Nephron progenitor cell (in vitro differentiated cells): ENCODE results near the gene EIF4A3.

Experiments used
- DNase-seq: peaks from one replicate; pipeline ENCODE4 v3.0.0; 2021
- H3K27ac Mint-ChIP-seq: 2 replicates; pipeline ENCODE4 v1.8.0; 2021; ENCODE audit warnings: mild to moderate bottlenecking, moderate library complexity, mixed read lengths
- H3K27me3 Mint-ChIP-seq: 2 replicates; pipeline ENCODE4 v1.8.0; 2021; ENCODE audit warnings: mild to moderate bottlenecking, low read depth, mixed read lengths; ENCODE audit not compliant: poor library complexity
- H3K36me3 Mint-ChIP-seq: 2 replicates; pipeline ENCODE4 v1.8.0; 2021; ENCODE audit warnings: low read depth, mixed read lengths
- H3K4me1 Mint-ChIP-seq: 2 replicates; pipeline ENCODE4 v1.8.0; 2021; ENCODE audit warnings: mixed read lengths
- H3K4me3 Mint-ChIP-seq: 2 replicates; pipeline ENCODE4 v1.8.0; 2021; ENCODE audit warnings: mild to moderate bottlenecking, moderate library complexity, mixed read lengths
- H3K9me3 Mint-ChIP-seq: 2 replicates; pipeline ENCODE4 v1.8.0; 2021; ENCODE audit warnings: mild to moderate bottlenecking, moderate library complexity, mixed read lengths
- CTCF ChIP-seq: fragments of 200-600 bp; sonication (generic); IDR thresholded peaks from 2 replicates; pipeline ENCODE4 v1.5.0; 2021; ENCODE audit warnings: antibody characterized with exemption

Gene EIF4A3

DNA sequence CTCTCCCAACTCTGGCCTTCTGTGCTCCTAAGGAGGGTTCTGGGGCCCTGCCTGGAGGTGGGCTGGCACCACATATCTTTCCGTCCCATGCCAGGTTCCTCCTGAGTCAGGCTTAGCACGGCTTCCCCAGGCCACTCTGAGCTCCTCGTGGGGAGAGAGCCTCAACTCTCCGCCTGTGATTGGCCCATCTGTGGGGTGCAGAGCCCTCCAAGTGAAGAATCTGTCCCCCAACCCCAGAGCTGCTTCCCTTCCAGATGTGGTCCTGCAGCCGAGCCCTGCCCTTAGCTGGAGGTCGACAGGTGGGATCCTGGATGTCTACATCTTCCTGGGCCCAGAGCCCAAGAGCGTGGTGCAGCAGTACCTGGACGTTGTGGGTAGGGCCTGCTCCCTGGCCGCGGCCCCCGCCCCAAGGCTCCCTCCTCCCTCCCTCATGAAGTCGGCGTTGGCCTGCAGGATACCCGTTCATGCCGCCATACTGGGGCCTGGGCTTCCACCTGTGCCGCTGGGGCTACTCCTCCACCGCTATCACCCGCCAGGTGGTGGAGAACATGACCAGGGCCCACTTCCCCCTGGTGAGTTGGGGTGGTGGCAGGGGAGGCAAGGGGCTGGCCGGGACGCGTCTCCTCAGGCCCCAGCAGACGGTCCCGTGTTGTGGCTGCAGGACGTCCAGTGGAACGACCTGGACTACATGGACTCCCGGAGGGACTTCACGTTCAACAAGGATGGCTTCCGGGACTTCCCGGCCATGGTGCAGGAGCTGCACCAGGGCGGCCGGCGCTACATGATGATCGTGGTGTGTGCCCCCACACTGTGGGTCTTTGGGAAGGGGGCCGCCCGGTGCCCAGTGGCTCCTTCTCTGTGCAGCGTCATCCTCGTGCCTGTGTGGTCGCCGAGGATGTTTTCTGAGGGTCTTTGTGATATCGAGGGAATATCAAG lies 38.6 kb downstream of the EIF4A3 start:
- no peak for DNase-seq

DNA sequence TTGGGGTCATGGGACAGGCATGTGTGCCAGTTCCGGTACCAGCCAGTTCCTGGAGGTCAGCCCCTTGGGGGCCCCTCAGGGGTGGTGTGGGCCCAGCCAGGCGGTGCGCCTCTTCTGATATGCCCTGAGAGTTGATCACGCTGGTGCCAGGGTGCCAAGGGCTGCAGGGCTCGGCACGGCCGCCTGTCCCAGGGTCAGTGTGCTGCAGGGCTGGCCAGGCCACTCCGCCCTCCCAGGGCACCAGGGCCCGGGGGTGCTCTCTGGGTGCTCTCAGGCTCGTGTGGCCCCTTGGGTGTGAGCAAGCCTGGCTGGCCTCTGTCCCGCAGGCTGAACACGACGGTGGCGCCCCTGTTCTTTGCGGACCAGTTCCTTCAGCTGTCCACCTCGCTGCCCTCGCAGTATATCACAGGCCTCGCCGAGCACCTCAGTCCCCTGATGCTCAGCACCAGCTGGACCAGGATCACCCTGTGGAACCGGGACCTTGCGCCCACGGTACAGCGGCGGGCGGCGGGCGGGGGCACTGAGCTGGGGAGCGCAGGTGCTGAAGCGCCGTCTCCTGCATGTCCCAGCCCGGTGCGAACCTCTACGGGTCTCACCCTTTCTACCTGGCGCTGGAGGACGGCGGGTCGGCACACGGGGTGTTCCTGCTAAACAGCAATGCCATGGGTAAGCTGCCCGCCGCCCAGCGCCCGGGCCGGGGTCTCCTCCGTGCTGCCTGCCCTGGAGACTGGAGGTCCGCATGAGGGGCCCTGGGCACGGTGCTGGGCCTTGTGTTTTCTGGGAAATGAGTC lies 39.5 kb downstream of the EIF4A3 start:
- Mint-ChIP-seq H3K9me3 (no peaks in the 10 kb centered on the region), H3K27ac (no peak overlapping the region), H3K27me3 (peaks cover 4% of the 10 kb centered on the region), H3K36me3 (no peaks in the 10 kb centered on the region), H3K4me1 (peaks cover 44% of the 10 kb centered on the region), H3K4me3 (no peak overlapping the region)
- no peak for DNase-seq
- TF ChIP-seq CTCF: no peak

More for the DNA sequence above, 38.6 kb downstream of the EIF4A3 start:
- Mint-ChIP-seq H3K4me1 (peaks cover 39% of the 10 kb centered on the region), H3K27me3 (peaks cover 3% of the 10 kb centered on the region), H3K27ac (no peak overlapping the region), H3K4me3 (no peak overlapping the region), H3K36me3 (no peaks in the 10 kb centered on the region), H3K9me3 (no peaks in the 10 kb centered on the region)
- TF ChIP-seq CTCF: no peak

DNA sequence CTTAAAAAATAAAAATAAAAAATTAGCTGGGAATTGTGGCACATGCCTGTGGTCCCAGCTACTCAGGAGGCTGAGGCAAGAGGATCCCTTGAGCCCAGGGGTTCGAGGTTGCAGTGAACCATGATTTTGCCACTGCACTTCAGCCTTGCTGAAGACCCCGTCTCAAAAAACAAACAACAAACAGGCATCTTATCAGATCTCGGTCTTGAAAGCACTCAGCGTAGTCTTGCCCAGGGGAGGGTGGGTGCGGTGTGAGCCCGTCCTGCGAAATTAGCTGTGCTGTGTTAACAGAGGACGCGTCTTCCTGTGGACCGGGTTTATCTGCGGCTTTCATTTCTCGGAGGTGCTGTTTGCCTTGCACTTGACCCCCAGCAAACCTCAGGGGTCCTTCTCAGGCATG lies 40.2 kb downstream of the EIF4A3 start:
- Mint-ChIP-seq H3K27me3 (peaks cover 10% of the 10 kb centered on the region), H3K36me3 (no peaks in the 10 kb centered on the region), H3K9me3 (no peaks in the 10 kb centered on the region), H3K4me1 (peaks cover 50% of the 10 kb centered on the region), H3K4me3 (no peak overlapping the region), H3K27ac (no peak overlapping the region)
- no peak for TF ChIP-seq CTCF
- no peak for DNase-seq

DNA sequence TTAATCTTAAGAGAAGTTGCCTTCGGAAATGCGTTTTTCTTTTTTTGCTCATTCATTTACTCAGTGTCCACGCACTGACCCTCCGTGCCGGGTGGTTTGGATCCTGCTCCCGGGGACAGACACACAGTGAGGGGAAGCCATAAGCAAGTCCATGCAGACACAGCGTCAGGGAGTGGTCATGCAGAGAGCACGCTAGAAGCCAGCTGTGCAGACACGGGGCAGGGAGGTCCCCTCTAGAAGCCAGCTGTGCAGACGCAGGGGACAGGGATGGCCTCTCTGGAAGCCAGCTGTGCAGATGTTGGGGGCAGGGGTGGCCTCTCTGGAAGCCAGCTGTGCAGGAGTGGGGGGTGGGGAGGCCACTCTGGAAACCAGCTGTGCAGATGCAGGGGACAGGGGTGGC lies 40.8 kb downstream of the EIF4A3 start:
- Mint-ChIP-seq H3K36me3 (no peaks in the 10 kb centered on the region), H3K9me3 (no peaks in the 10 kb centered on the region), H3K27me3 (peaks cover 10% of the 10 kb centered on the region), H3K27ac (no peak overlapping the region), H3K4me3 (no peak overlapping the region), H3K4me1 (peaks cover 45% of the 10 kb centered on the region)
- DNase-seq: no peak
- no peak for TF ChIP-seq CTCF

DNA sequence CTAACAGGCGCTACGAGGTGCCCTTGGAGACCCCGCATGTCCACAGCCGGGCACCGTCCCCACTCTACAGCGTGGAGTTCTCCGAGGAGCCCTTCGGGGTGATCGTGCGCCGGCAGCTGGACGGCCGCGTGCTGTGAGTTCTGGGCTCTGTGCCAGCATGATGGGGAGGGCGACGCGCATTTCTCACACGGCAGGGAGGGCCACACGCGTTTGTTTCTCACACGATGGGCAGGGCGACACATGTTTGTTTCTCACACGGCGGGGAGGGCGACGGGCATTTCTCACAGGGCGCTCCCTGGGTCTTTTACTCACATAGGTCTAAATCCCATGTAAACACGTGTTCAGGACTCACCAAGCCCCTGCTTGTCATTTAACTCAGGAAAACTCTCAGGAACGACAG lies 41.2 kb downstream of the EIF4A3 start:
- no peak overlapping the region for H3K4me3 Mint-ChIP-seq
- H3K4me1 Mint-ChIP-seq: peaks cover 47% of the 10 kb centered on the region
- H3K27me3 Mint-ChIP-seq: peaks cover 10% of the 10 kb centered on the region
- no peak for DNase-seq
- TF ChIP-seq CTCF: no peak
- H3K36me3 Mint-ChIP-seq: no peaks in the 10 kb centered on the region
- H3K9me3 Mint-ChIP-seq: no peaks in the 10 kb centered on the region
- no peak overlapping the region for H3K27ac Mint-ChIP-seq
